GM23248 (cell line): ENCODE data around the gene CHST13. TPM values are rescaled to one million over a fixed set of nuclear protein-coding genes. Genes with fewer than 3 reads are reported as not detected.

ENCODE experiments used
- DNase-seq: peaks from one replicate; pipeline ENCODE4 v3.0.0-alpha.2; 2015
- H2AFZ ChIP-seq: fragments of 200-600 bp; sonication (generic); 2 replicates; pipeline ENCODE4 v1.6.1; 2016; ENCODE audit warnings: antibody characterized with exemption
- H3F3A ChIP-seq: fragments of 200-600 bp; sonication (generic); 2 replicates; pipeline ENCODE4 v1.6.1; 2016; ENCODE audit warnings: mild to moderate bottlenecking, antibody characterized with exemption, mixed run types; ENCODE audit not compliant: insufficient read depth
- H3K27ac ChIP-seq: fragments of 200-600 bp; sonication (generic); 2 replicates; pipeline ENCODE4 v1.5.1; 2016; ENCODE audit warnings: mild to moderate bottlenecking
- H3K27me3 ChIP-seq: fragments of 200-600 bp; sonication (generic); replicated peaks from 2 replicates; pipeline ENCODE4 v1.6.1; 2016; ENCODE audit warnings: mild to moderate bottlenecking; ENCODE audit not compliant: insufficient read depth
- H3K36me3 ChIP-seq: fragments of 200-600 bp; sonication (generic); 2 replicates; pipeline ENCODE4 v1.6.1; 2016; ENCODE audit warnings: low read depth, mild to moderate bottlenecking
- H3K4me1 ChIP-seq: fragments of 200-600 bp; sonication (generic); 2 replicates; pipeline ENCODE4 v1.6.1; 2016; ENCODE audit warnings: mild to moderate bottlenecking; ENCODE audit not compliant: insufficient read depth
- H3K4me2 ChIP-seq: fragments of 200-600 bp; sonication (generic); one replicate; pipeline ENCODE4 v1.6.1; 2016; ENCODE audit warnings: mild to moderate bottlenecking; ENCODE audit not compliant: unreplicated experiment
- H3K4me3 ChIP-seq: fragments of 200-600 bp; sonication (generic); 2 replicates; pipeline ENCODE4 v1.5.1; 2016; ENCODE audit warnings: mild to moderate bottlenecking
- H3K79me2 ChIP-seq: fragments of 200-600 bp; sonication (generic); 2 replicates; pipeline ENCODE4 v1.6.1; 2016; ENCODE audit warnings: mild to moderate bottlenecking; ENCODE audit not compliant: insufficient read depth
- H3K9ac ChIP-seq: fragments of 200-600 bp; sonication (generic); 2 replicates; pipeline ENCODE4 v1.6.1; 2016; ENCODE audit warnings: mild to moderate bottlenecking
- H3K9me2 ChIP-seq: fragments of 200-600 bp; sonication (generic); 2 replicates; pipeline ENCODE4 v1.6.1; 2016; ENCODE audit warnings: mixed run types, mild to moderate bottlenecking, moderate library complexity; ENCODE audit not compliant: insufficient read depth
- H3K9me3 ChIP-seq: fragments of 200-600 bp; sonication (generic); one replicate; pipeline ENCODE4 v1.6.1; 2017; ENCODE audit warnings: low read depth
- H4K20me1 ChIP-seq: fragments of 200-600 bp; sonication (generic); 2 replicates; pipeline ENCODE4 v1.6.0; 2016; ENCODE audit not compliant: insufficient read depth
- EZH2 ChIP-seq: fragments of 200-600 bp; sonication (generic); IDR thresholded peaks from 2 replicates; pipeline ENCODE4 v1.6.1; 2018; ENCODE audit warnings: antibody characterized with exemption, mild to moderate bottlenecking; ENCODE audit not compliant: insufficient read depth, poor library complexity, severe bottlenecking
- EZH2phosphoT487 ChIP-seq: fragments of 200-600 bp; sonication (generic); IDR thresholded peaks from 2 replicates; pipeline ENCODE4 v1.6.1; 2018; ENCODE audit warnings: antibody characterized with exemption, moderate library complexity, mild to moderate bottlenecking, low read depth; ENCODE audit not compliant: insufficient read depth
- WGBS, 2 experiments: methylation state at CpG; one replicate each; pipeline ENCODE4 v1.1.6; 2015 to 2017; ENCODE audit warnings: low lambda C conversion rate in 2 of 2, low coverage in 1 of 2; ENCODE audit errors: missing lambda C conversion rate in 2 of 2; 5-methylcytosine and 5-hydroxymethylcytosine counted together
- in situ Hi-C: fragments of 300-500 bp; cut with MboI; formaldehyde crosslinking; loops from 2 replicates; pipeline ENCODE4 v1.15.0; 2020
- polyA plus RNA-seq: library from polyadenylated mRNA; unstranded; fragments of >200 nt; fragmentation: Nextera tagmentation; extraction: Ambion mirVana; gene quantifications from 2 replicates; pipeline ENCODE4 v1.2.1, GENCODE V29; 2016
- total RNA-seq: library from RNA; depleted of rRNA; stranded (reverse); fragments of >200 nt; shearing (Covaris generic); gene quantifications from 2 replicates; pipeline ENCODE4 v1.2.3, GENCODE V29; 2014

The CHST13 gene
- total and polyA plus RNA-seq, 2 experiments from 2014 or later, result 0.11 TPM; not detected in 1

DNA sequence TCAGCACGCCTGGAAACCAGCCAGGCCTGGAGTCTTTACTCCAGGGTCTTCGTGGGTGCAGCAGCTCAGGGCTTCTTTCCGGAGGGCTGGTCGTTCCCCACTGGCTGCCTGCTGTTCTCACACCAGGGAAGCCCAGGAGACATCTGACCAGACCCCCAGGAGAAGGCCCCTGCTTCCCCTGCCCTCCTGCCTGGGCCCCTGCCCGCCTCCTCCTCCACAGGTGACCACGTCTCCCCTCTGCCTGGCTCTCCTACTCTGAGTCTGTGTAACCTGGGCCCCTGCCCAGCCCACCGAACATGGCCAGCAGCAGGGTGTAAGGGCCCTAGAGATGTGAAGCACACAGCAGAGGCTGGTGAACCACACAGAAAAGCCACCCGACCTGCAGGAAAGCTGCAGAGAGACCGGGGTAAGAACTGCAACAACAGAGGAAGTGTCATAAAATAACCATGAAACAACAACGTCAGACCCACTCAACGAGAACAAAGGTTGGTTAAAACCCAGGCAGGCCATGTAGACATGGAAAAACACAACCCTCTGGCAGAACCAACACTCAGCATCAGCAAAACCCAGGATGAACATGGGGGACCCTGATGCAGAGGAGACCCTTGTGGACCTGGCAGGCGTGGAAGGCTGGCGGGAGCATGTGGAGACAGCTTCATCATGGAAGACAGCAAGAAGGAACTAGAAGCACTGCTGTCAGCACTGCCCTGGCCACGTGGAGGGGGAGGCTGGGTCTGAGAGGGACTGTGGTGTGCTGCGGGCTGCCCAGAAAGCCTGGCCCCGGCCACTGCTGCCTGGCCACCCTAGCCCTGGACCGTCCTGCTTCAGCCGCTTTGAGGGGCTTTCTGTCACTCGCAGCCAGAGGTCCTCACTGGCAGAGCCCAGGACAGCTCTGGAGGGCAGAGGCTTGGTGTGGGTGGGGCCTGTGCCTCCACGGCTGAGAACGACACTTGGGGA is 26.8 kb upstream of the CHST13 start:
- Histone ChIP-seq H3K4me1 (no peaks in the 10 kb centered on the region), H3K36me3 (no peaks in the 10 kb centered on the region), H2AFZ (no peak overlapping the region), H3K79me2 (no peaks in the 10 kb centered on the region), H3K4me3 (no peak overlapping the region), H3K9ac (no peak overlapping the region), H3K9me3 (no peaks in the 10 kb centered on the region), H3F3A (0 out of 2 replicates have a peak, but pooled peaks cover 3% of the 10 kb centered on the region), H3K4me2 (no peak overlapping the region), H4K20me1 (no peaks in the 10 kb centered on the region), H3K9me2 (no peaks in the 10 kb centered on the region), H3K27me3 (no peaks in the 10 kb centered on the region), H3K27ac (no peak overlapping the region)
- TF ChIP-seq EZH2phosphoT487, result no peak
- no peak for TF ChIP-seq EZH2
- 61 to 63% methylated on average over 20 to 21 of the region's 21 CpGs for WGBS, 2 experiments
- DNase-seq, result no peak
- in situ Hi-C loops, result no loop called here

DNA sequence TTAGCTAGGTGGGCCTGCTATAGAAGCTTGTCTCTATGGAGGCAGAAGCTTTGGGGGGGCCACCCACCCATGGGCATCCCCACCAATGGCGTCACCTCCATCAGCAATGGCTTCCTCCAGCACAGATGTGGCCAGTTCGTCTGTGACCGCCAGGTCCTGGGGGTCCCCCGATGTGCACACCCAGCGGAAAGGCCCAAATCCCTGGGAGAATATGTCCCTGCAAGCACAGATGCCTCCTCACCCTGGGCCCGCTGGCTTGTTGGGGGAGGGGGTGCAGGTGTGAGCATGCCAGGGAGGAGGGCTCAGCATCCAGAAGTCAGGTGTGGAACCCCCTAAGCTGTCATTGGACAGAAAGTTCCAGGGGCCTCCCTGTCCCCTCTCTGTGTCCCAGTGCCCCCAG is 26.0 kb upstream of the CHST13 start:
- H3K27me3 ChIP-seq, result no peaks in the 10 kb centered on the region
- no peak overlapping the region for H3K4me2 ChIP-seq
- TF ChIP-seq EZH2, result no peak
- no peak for TF ChIP-seq EZH2phosphoT487
- in situ Hi-C loops, result no loop called here
- no peaks in the 10 kb centered on the region for H4K20me1 ChIP-seq
- no peaks in the 10 kb centered on the region for H3K4me1 ChIP-seq
- H3K4me3 ChIP-seq, result no peak overlapping the region
- DNase-seq, result no peak
- H3K9ac ChIP-seq, result no peak overlapping the region
- 80 to 90% methylated on average over 6 of the region's 6 CpGs for WGBS, 2 experiments
- no peak overlapping the region for H2AFZ ChIP-seq
- H3K79me2 ChIP-seq, result no peaks in the 10 kb centered on the region
- no peaks in the 10 kb centered on the region for H3K36me3 ChIP-seq
- no peaks in the 10 kb centered on the region for H3K9me2 ChIP-seq
- H3K27ac ChIP-seq, result no peak overlapping the region
- H3F3A ChIP-seq, result 0 out of 2 replicates have a peak, but pooled peaks cover 11% of the 10 kb centered on the region
- H3K9me3 ChIP-seq, result no peaks in the 10 kb centered on the region

DNA sequence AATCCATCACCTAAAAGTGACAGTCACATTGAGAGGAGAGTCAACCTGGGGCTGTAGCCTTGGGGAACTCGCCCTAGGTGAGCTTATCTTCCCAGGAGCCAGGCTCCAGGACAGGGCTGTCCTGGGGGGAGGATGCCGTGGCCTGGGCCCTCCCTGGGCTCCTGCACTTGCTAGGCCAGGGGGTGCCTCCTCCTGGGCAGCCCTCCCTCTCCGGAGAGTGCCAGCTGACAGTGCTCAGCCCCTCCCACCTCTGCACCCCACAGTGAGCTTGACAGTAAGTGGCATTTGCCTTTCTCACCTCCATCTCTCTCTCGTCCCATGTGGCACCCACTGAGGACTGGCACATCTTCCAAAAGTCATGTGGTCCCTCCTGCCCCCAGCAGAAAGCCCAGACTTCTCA is 25.5 kb upstream of the CHST13 start:
- no peaks in the 10 kb centered on the region for H3K79me2 ChIP-seq
- H2AFZ ChIP-seq, result no peak overlapping the region
- H3K9ac ChIP-seq, result no peak overlapping the region
- TF ChIP-seq EZH2 (no peak), EZH2phosphoT487 (no peak)
- no peak for DNase-seq
- H3K4me1 ChIP-seq, result no peaks in the 10 kb centered on the region
- WGBS, 2 experiments, result 29 to 38% methylated on average over 4 of the region's 4 CpGs
- no peaks in the 10 kb centered on the region for H3K9me2 ChIP-seq
- in situ Hi-C loops, result no loop called here
- no peaks in the 10 kb centered on the region for H3K27me3 ChIP-seq
- H3F3A ChIP-seq, result 0 out of 2 replicates have a peak, but pooled peaks cover 12% of the 10 kb centered on the region
- no peaks in the 10 kb centered on the region for H4K20me1 ChIP-seq
- no peak overlapping the region for H3K4me3 ChIP-seq
- H3K27ac ChIP-seq, result no peak overlapping the region
- H3K4me2 ChIP-seq, result no peak overlapping the region
- no peaks in the 10 kb centered on the region for H3K9me3 ChIP-seq
- no peaks in the 10 kb centered on the region for H3K36me3 ChIP-seq

DNA sequence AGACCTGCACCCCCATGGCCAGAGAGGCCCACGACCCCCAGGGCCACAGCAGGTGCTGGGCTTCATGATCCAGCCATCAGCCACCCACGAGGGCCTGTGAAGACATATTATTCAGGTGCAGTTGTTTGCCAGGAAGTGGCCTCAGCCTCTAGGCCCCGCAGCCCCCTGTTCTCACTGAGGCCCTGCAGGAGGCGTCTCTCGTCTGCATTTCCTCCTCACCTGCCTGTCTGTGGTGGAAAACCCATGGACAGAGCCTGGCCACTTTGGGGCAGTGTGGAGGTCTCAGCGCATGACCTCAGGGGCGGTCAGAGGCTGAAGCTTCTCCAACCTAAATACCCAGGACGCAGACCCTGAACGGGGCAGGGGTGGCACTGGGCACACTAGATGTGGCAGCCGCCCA is 25.0 kb upstream of the CHST13 start:
- H3K9me3 ChIP-seq, result no peaks in the 10 kb centered on the region
- TF ChIP-seq EZH2, result no peak
- no peak for TF ChIP-seq EZH2phosphoT487
- no peak overlapping the region for H3K9ac ChIP-seq
- 0 out of 2 replicates have a peak, but pooled peaks cover 12% of the 10 kb centered on the region for H3F3A ChIP-seq
- no peaks in the 10 kb centered on the region for H3K36me3 ChIP-seq
- no peaks in the 10 kb centered on the region for H3K79me2 ChIP-seq
- H2AFZ ChIP-seq, result no peak overlapping the region
- in situ Hi-C loops, result no loop called here
- no peak overlapping the region for H3K4me2 ChIP-seq
- no peaks in the 10 kb centered on the region for H3K4me1 ChIP-seq
- no peak overlapping the region for H3K4me3 ChIP-seq
- H3K27ac ChIP-seq, result no peak overlapping the region
- no peak for DNase-seq
- no peaks in the 10 kb centered on the region for H3K9me2 ChIP-seq
- no peaks in the 10 kb centered on the region for H3K27me3 ChIP-seq
- no peaks in the 10 kb centered on the region for H4K20me1 ChIP-seq
- 55 to 60% methylated on average over 10 of the region's 10 CpGs for WGBS, 2 experiments
